NCI-H524 (cell line): ENCODE results near the gene CXCR6.
A peak's percentile ranks its signal among the peaks of the same experiment; 100 is the strongest.
"Not testable (repeated sequence)": the region's sequence is repeated elsewhere in the genome, so short reads cannot be mapped to it uniquely, and the experiment has no call there.

Experiments
- DNase-seq, 2 experiments: peaks; one replicate each; lab custom pipeline; 2025; lab: John Stamatoyannopoulos, UW

Gene CXCR6

GRCh38 chr3:45988804-45989203 is 45.5 kb downstream of the CXCR6 start:
- DNase-seq = no peak

GRCh38 chr3:45990181-45990580 is 46.9 kb downstream of the CXCR6 start:
- DNase-seq = no peak

- DNase-seq = no peak
Measured at GRCh38 chr3:45991341-45991740, 48.1 kb downstream of the CXCR6 start.

- no peak for DNase-seq
Measured at GRCh38 chr3:45992133-45992729, 49.0 kb downstream of the CXCR6 start.

GRCh38 chr3:45992821-45993221 is 49.6 kb downstream of the CXCR6 start:
- DNase-seq = no peak

- peak in 1 of 2 experiments; percentile 4 for DNase-seq
Measured at GRCh38 chr3:45993421-45994027, 50.3 kb downstream of the CXCR6 start.

GRCh38 chr3:45994419-45995235 is 51.4 kb downstream of the CXCR6 start:
- DNase-seq = peak; percentile 97 to 98

GRCh38 chr3:45995236-45996192 is 52.2 kb downstream of the CXCR6 start, which contains the start of gene FYCO1:
FYCO1 (minus strand) TSS chr3:45995824; CDS start chr3:45984910, 10,914 bp downstream.
- DNase-seq = peak; percentile 77 to 86

GRCh38 chr3:45997499-45997898 is 54.2 kb downstream of the CXCR6 start:
- not testable (repeated sequence) for DNase-seq

- DNase-seq = no peak
Measured at GRCh38 chr3:45997942-45998341, 54.7 kb downstream of the CXCR6 start.
